Colonic mucosa (tissue), 4 donors: Measurements from ENCODE around the gene PHLDB3. TPM values are rescaled to one million over a fixed set of nuclear protein-coding genes. Genes with fewer than 3 reads are reported as not detected.

Source experiments
- DNase-seq: peaks from one replicate; pipeline ENCODE4 v3.0.0-alpha.2; 2020
- H3K27ac ChIP-seq: fragments of 200-600 bp; one replicate; pipeline ENCODE4 v1.8.0; 2021
- H3K27me3 ChIP-seq: fragments of 200-600 bp; one replicate; pipeline ENCODE4 v1.8.0; 2021
- H3K36me3 ChIP-seq: fragments of 200-600 bp; one replicate; pipeline ENCODE4 v1.8.0; 2021
- H3K4me1 ChIP-seq: fragments of 200-600 bp; one replicate; pipeline ENCODE4 v1.8.0; 2021; ENCODE audit warnings: mild to moderate bottlenecking
- H3K4me3 ChIP-seq: fragments of 200-600 bp; one replicate; pipeline ENCODE4 v1.8.0; 2021
- H3K9ac ChIP-seq, 2 donors: one replicate each; pipeline ENCODE4 v1.7.0; 2013; ENCODE audit warnings: control low read depth in 2 of 2, low read depth in 2 of 2, low read length in 2 of 2
- H3K9me3 ChIP-seq: fragments of 200-600 bp; one replicate; pipeline ENCODE4 v1.8.0; 2021
- CTCF ChIP-seq: fragments of 200-600 bp; IDR thresholded peaks from one replicate; pipeline ENCODE4 v1.8.0; 2022; ENCODE audit warnings: antibody characterized with exemption, mild to moderate bottlenecking
- intact Hi-C: fragments of 100-400 bp; cut with DNase I; formaldehyde crosslinking; loops from one replicate; pipeline ENCODE4 v1.14.1; 2022
- total RNA-seq, 2 donors: library from RNA; stranded (reverse); fragmentation: NEBNext Ultra II Directional in 1 of 2; extraction: Animal tissue kit (Norgen Biotek cat#: 25700) in 1 of 2; gene quantifications; one replicate each; pipeline ENCODE4 v1.2.1, GENCODE V29; 2021
- donor health status: healthy.
- donor health status: DM: no; HTN: no; CAD: no.
- donor health status: DM: no; HTN: no; CAD: no.

PHLDB3 gene
- total RNA-seq, 2 donors from 2014 or later, result 6.8 to 24.0 TPM

DNA sequence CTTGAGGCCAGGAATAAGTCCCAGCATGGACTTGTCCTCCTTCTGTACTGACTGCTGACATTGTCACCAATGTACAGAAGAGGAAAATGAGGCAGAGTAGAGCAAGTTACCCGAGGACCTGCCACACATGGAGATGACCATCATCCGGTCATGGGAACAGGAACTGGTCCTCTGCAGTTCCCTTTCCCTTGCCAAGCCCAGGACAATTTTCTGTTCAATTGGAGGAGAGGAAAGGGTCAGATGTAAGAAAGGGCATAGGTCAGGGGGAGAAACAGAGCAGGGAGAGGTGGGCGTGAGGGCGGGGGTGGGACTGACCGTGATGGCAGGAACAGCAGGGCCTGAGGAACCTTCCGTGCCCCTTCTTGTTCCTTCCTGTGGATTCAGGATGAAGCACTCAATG is 18.6 kb downstream of the PHLDB3 start:
- no peak for TF ChIP-seq CTCF
- no peak for DNase-seq
- intact Hi-C loops, result no loop called here
- no peaks in the 10 kb centered on the region for H3K36me3 ChIP-seq
- H3K9ac ChIP-seq, result no peak overlapping the region
- H3K27ac ChIP-seq, result no peak overlapping the region
- no peaks in the 10 kb centered on the region for H3K27me3 ChIP-seq
- no peaks in the 10 kb centered on the region for H3K4me1 ChIP-seq
- H3K9me3 ChIP-seq, result no peaks in the 10 kb centered on the region
- H3K4me3 ChIP-seq, result no peak overlapping the region

DNA sequence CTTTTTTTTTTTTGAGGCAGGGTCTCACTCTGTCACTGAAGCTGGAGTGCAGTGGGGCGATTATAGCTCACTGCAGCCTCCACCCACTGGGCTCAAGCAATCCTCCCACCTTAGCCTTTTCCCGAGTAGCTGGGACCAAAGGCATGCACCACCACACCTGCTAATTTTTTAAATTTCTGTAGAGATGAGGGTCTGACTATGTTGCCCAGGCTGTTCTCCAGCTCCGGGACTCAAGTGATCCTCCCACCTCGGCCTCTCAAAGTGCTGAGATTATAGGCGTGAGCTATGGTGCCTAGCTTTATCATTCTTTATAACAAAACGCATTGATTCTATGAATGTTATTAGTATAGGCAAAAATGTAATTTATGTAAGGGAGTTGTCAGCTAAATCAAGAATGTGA is 21.3 kb downstream of the PHLDB3 start:
- no peaks in the 10 kb centered on the region for H3K27me3 ChIP-seq
- no peak overlapping the region for H3K9ac ChIP-seq
- intact Hi-C loops, result no loop called here
- no peak for DNase-seq
- no peak overlapping the region for H3K4me3 ChIP-seq
- H3K27ac ChIP-seq, result no peak overlapping the region
- H3K9me3 ChIP-seq, result no peaks in the 10 kb centered on the region
- H3K4me1 ChIP-seq, result no peaks in the 10 kb centered on the region
- H3K36me3 ChIP-seq, result no peaks in the 10 kb centered on the region
- TF ChIP-seq CTCF, result no peak

GRCh38 chr19:43482193-43482592 is 22.4 kb downstream of the PHLDB3 start:
- intact Hi-C loops, result no loop called here
- TF ChIP-seq CTCF, result no peak
- Histone ChIP-seq H3K9me3 (no peaks in the 10 kb centered on the region), H3K9ac (no peak overlapping the region), H3K4me3 (no peak overlapping the region), H3K4me1 (no peaks in the 10 kb centered on the region), H3K27me3 (no peaks in the 10 kb centered on the region), H3K36me3 (no peaks in the 10 kb centered on the region), H3K27ac (no peak overlapping the region)
- DNase-seq, result no peak

DNA sequence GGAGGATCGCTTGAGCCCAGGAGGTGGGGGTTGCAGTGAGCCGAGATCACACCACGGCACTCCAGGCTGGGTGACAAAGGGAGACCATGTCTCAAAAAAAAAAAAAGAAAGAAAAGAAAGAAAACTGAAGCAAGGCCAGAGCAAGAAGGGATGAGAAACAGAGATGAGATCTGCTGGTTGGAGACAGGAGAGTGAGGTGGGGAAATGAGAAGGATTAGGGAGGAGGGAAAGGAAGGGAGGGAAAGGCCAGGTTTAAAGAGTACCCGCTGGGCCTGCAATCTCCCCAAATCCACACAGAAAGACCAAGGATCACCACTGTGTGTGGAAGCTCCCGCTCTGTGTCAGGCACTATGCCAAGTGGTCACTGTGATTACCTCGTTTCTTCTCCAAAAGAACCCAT is 22.8 kb downstream of the PHLDB3 start:
- Histone ChIP-seq H3K9ac (no peak overlapping the region), H3K4me3 (no peak overlapping the region), H3K27ac (no peak overlapping the region), H3K36me3 (no peaks in the 10 kb centered on the region), H3K27me3 (no peaks in the 10 kb centered on the region), H3K9me3 (no peaks in the 10 kb centered on the region), H3K4me1 (no peaks in the 10 kb centered on the region)
- TF ChIP-seq CTCF, result no peak
- DNase-seq, result no peak
- intact Hi-C loops, result no loop called here

DNA sequence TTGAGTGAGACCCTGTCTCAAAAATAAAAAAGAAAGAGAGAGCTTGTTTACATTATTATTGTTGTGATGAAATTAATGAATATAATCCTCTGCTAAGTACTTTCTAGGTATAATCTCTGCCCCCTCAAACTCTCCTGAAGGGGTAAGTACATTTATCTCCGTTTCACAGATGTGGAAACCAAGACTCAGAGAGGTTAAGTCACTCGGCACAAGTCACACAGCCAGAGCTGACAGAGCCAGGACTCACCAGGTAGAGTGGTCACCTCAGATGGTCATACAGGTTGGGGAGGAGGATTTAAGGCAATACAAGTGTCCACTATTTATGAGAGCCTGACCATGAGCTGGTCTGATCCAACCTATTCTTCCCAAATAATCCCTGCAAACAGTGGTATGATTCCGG is 24.0 kb downstream of the PHLDB3 start:
- H3K9me3 ChIP-seq, result no peaks in the 10 kb centered on the region
- H3K36me3 ChIP-seq, result no peaks in the 10 kb centered on the region
- no peak overlapping the region for H3K27ac ChIP-seq
- no peaks in the 10 kb centered on the region for H3K27me3 ChIP-seq
- no peak overlapping the region for H3K4me3 ChIP-seq
- H3K4me1 ChIP-seq, result peaks cover 2% of the 10 kb centered on the region
- DNase-seq, result no peak
- TF ChIP-seq CTCF, result no peak
- no peak overlapping the region for H3K9ac ChIP-seq
- intact Hi-C loops, result no loop called here
